Measurements from ENCODE around the gene SLC35F6. TPM values are rescaled to one million over a fixed set of nuclear protein-coding genes. Genes with fewer than 3 reads are reported as not detected.
"Not testable (repeated sequence)": the region's sequence is repeated elsewhere in the genome, so short reads cannot be mapped to it uniquely, and the experiment has no call there.

Gene SLC35F6
- total and polyA plus RNA-seq, 7 donors: 14.8 to 40.2 (median 25.1) TPM

DNA sequence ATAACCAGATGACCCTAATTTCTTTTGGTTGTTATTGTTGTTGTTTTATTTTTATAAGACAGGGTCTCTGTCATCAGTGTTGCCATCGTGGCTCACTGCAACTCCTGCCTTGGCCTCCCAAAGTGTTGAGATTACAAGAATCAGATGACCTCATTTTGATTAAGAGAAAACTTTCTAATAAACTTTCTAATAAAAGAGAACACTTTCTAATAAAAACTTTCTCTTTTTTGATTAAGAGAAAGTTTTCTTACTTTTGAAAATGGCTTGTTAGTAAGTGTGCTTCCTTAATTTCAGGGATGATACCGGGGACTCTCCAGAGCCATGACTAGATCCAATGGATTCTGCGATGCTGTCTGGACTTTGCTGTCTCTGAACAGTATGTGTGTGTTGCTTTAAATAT lies 29.4 kb downstream of the SLC35F6 start:
- H3K9me3 ChIP-seq: no peaks in the 10 kb centered on the region
- H3K4me1 ChIP-seq: no peaks in the 10 kb centered on the region
- H3K27ac ChIP-seq: no peak overlapping the region
- TF ChIP-seq CTCF (IDR thresholded peaks at IDR 0.05): no peak
- DNase-seq: no peak
- 92 to 97% (median 96%) methylated on average over 3 of the region's 3 CpGs for WGBS, 3 donors
- peaks cover 0 to 5% (median 0%) of the 10 kb centered on the region in 3 donors for H3K27me3 ChIP-seq (ENCODE audit: insufficient read depth in 3 of 3, low read length in 2 of 3)
- no peaks in the 10 kb centered on the region for H3K36me3 ChIP-seq (ENCODE audit: insufficient read depth in 1 of 2, low read depth in 1 of 2)
- no peak for ATAC-seq
- H3K4me3 ChIP-seq: no peak overlapping the region
- intact Hi-C loops (cut with DNase I): no loop called here

DNA sequence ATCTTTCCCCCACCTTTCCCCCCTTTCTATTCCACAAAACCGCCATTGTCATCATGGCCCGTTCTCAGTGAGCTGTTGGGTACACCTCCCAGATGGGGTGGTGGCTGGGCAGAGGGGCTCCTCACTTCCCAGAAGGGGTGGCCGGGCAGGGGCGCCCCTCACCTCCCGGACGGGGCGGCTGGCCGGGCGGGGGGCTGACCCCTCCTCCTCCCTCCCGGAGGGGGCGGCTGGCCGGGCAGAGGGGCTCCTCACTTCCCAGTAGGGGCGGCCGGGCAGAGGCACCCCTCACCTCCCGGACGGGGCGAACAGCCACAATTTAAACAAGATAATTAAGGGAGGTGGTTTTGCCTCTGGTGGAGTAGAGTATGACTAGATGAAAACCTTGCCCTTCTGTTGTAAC lies 31.1 kb downstream of the SLC35F6 start:
- H3K9me3 ChIP-seq; intact Hi-C loops (cut with DNase I); H3K27ac ChIP-seq; H3K4me1 ChIP-seq; H3K27me3 ChIP-seq (ENCODE audit: insufficient read depth in 3 of 3, low read length in 2 of 3); H3K4me3 ChIP-seq; H3K36me3 ChIP-seq (ENCODE audit: insufficient read depth in 1 of 2, low read depth in 1 of 2); ATAC-seq; DNase-seq: not testable (repeated sequence)
- 95 to 96% (median 96%) methylated on average over 13 to 17 of the region's 17 CpGs for WGBS, 3 donors

DNA sequence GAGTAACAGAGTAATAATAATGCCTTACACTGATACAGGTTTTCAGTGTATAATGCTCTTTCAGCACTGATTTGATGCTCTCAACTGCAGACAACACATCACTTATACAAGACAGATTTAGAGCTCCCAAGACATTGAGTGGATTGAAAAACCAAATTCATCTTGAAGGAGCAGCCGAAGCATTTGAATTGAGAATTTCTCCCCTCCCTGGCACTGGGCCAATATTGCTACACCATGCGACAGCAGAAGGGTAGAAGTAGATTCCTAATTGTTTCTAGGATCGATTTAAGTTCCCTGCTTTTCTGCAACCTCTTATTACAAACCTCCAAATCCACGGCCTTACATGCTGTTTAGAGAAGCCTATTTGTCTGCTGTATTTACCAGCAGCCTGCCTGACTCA lies 37.2 kb downstream of the SLC35F6 start:
- no peaks in the 10 kb centered on the region for H3K27me3 ChIP-seq (ENCODE audit: insufficient read depth in 3 of 3, low read length in 2 of 3)
- DNase-seq (no peak), ATAC-seq (no peak)
- H3K36me3 ChIP-seq (ENCODE audit: insufficient read depth in 1 of 2, low read depth in 1 of 2): no peaks in the 10 kb centered on the region
- no peaks in the 10 kb centered on the region for H3K9me3 ChIP-seq
- TF ChIP-seq CTCF (IDR thresholded peaks at IDR 0.05): no peak
- H3K4me1 ChIP-seq: no peaks in the 10 kb centered on the region
- 66 to 80% (median 79%) methylated on average over 4 of the region's 4 CpGs for WGBS, 3 donors
- no peak overlapping the region for H3K4me3 ChIP-seq
- no peak overlapping the region for H3K27ac ChIP-seq
- intact Hi-C loops (cut with DNase I): no loop called here

DNA sequence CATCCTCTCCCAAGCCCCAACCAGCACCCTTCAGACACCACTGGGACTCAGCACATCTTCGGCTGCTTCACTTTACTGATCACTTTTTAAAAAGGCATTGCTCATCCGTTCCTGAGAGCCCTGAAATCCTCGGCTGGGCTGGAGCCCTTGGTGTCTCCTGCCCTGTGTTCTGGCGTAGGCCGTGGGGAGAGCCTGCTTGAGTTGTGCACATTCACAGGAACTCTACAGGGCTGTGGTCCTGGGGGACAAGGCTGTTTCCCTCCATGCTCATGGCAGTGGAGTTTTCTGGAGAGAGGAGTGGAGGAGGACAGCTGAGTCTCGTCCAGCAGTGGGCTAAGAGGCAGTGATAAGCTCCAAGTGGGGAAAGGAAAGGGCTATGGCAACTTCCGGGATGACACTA lies 37.7 kb downstream of the SLC35F6 start:
- no peak for TF ChIP-seq CTCF (IDR thresholded peaks at IDR 0.05)
- Histone ChIP-seq H3K27ac (no peak overlapping the region), H3K9me3 (no peaks in the 10 kb centered on the region), H3K4me3 (no peak overlapping the region), H3K36me3 (ENCODE audit: insufficient read depth in 1 of 2, low read depth in 1 of 2) (no peaks in the 10 kb centered on the region), H3K27me3 (ENCODE audit: insufficient read depth in 3 of 3, low read length in 2 of 3) (no peaks in the 10 kb centered on the region), H3K4me1 (no peaks in the 10 kb centered on the region)
- ATAC-seq: no peak
- WGBS, 3 donors: 93 to 94% (median 94%) methylated on average over 7 of the region's 7 CpGs
- intact Hi-C loops (cut with DNase I): no loop called here
- DNase-seq: no peak

DNA sequence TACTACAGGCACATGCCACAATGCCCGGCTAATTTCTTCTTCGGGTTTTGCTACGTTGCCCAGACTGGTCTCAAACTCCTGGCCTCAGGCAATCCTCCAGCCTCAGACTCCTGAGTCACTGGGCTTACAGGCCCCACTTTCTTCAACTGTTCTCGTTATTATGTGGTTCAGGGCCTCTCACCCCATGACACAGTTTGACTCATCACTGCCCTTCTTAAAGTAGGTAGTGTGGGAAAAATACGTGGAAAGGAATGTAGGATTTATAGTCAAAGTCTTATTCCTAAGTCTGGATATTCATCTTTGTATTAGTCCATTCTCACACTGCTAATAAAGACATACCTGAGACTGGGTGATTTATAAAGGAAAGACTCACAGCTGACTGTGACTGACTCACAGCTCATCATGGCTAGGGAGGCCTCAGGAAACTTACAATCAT lies 41.2 kb downstream of the SLC35F6 start:
- Histone ChIP-seq H3K36me3 (ENCODE audit: insufficient read depth in 1 of 2, low read depth in 1 of 2) (no peaks in the 10 kb centered on the region), H3K4me3 (no peak overlapping the region), H3K27me3 (ENCODE audit: insufficient read depth in 3 of 3, low read length in 2 of 3) (no peaks in the 10 kb centered on the region), H3K9me3 (no peaks in the 10 kb centered on the region), H3K4me1 (no peaks in the 10 kb centered on the region), H3K27ac (no peak overlapping the region)
- intact Hi-C loops (cut with DNase I): no loop called here
- WGBS, 3 donors: 72 to 84% (median 80%) methylated on average over 5 of the region's 5 CpGs
- no peak for TF ChIP-seq CTCF (IDR thresholded peaks at IDR 0.05)
- no peak for DNase-seq
- no peak for ATAC-seq
